Stimulated activated CD8-positive, alpha-beta memory T cell treated with anti-CD3 and anti-CD28 coated beads, Interleukin-15, amount 100 ng/mL, for 24 hours (primary cell): Measurements from ENCODE around the gene DOK6.

ENCODE experiments used
- DNase-seq: peaks from one replicate; pipeline ENCODE4 v3.0.0-alpha.2; 2020; ENCODE audit warnings: low read depth

Gene DOK6

DNA sequence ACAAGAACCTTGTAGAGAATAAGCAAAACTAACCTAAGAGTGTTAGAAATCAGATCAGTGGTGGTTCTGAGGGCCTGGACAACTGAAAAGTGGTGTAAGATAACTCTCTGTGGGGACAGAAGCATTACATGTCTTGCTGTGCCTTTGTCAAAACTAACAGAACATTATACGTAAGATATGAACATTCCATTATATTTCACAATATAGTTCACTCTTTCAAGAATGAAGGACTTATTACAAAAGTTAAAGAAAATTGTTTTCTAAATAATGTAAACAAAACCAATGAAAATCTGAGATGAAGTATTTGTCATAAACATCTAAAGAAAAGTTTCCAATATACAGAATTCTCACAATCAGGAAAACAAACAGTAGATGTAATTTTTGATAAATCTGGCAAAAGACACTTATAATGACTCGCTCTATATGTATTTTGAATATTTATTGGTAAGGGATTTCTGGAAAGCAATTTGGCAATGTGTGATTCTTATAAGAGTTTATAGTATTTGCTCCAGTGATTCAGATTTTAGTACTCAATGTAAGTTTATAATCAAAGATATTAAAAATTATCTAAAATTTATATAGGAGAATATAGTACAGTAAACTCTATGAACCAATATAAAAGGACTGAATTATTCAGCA, 288.6 kb downstream of the DOK6 start:
- DNase-seq, result no peak

DNA sequence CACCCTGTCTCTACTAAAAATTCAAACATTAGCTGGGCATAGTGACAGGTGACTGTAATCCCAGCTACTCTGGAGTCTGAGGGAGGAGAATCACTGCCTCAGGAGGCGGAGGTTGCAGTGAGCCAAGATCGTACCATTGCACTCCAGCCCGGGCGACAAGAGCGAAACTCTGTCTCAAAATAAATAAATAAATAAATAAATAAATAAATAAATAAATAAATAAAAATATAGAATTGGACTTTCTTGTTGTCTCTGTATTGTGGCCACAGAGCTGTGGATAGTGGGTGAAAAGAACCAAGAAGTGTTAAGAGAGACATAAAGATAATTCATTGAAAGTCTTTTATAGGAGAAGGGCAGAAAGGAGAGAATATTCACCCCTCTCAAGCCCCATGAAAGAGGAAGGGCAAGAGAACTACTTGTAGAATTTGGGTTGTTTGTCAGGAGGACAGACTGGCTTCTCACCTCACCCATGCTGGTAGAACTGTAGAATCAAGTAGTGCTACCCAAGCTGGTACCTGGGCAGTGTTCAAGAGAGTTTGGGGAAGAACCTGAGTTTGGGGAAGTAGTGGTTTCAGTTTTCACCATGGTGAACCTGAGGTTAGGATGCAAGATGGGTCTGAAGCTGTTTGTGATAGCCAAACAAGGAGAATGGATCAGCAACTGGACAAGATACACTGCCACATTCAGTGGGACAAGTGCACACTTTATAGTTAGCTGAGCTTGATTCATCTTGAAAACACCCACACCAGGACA, 290.5 kb downstream of the DOK6 start:
- DNase-seq, result no peak

DNA sequence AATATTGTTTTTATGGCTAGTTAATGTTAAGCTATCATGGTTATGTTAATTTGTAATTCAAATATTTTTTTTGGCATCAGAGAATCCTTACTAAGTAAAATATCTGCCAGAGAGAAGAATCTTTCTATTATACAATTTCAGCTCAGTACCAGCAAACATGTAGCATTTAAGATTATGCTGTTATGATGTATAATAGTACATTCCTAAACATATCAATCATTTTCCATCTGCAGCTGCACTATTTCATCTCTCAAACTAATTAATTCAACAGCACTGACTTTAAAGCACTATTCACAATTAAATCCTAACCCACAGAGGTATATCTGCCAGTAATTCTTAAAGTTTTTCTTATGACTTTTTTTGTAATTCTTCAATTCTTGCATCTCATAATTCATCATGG, 296.4 kb downstream of the DOK6 start:
- DNase-seq, result no peak

DNA sequence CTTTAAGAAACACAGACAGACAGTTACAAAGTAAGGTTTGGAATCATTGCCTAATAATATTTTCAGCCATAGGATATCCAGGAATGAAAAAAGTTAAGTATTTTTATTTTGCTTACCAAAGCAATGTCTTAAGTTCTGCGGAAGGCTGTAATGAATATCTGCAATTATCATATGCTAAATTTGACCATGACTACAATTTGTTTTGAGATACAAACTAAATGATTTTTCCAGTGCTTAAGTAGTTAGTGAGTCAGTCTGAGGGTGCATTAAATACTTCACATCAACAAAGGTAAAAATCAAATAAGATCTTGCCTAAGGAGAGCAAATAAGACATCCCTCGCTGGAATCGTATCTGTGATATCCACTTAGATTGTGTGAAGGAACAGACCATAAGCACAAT, 297.0 kb downstream of the DOK6 start:
- no peak for DNase-seq

DNA sequence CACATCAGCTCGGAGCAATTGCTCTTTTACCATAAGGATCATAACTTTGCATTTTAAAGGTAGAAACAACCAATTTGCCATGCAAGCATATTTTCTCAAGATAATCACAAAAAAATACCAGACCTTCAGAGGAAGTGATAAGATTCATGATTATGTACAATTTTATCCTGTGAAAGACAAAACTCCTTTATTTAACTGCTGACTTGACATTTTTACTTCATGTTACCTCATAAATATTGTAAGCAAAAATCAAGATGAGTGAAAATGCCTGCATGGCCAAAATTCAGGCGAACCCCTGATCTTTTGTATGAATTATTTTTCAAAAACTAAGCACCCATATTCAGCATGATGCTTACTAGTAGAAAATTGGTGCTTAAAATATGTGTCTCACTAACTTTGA, 300.6 kb downstream of the DOK6 start:
- DNase-seq, result no peak

DNA sequence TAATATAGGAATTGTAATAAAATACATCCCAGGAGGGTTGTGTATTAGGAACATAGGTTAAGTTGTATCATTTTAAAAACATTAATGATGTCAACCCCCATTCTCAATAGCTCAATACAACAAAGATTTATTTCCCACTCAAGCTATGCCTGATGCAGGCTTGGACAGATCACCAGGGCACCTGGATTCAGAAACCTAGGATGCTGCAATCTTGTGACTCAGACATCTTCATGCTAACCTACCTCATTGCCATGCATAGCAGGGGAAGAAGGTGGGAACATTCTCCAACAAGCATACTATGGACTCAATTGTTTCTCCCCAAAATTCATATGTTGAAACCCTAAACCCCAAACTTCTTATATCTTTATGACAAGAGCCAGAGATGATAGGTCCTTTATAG, 302.8 kb downstream of the DOK6 start:
- DNase-seq, result no peak

DNA sequence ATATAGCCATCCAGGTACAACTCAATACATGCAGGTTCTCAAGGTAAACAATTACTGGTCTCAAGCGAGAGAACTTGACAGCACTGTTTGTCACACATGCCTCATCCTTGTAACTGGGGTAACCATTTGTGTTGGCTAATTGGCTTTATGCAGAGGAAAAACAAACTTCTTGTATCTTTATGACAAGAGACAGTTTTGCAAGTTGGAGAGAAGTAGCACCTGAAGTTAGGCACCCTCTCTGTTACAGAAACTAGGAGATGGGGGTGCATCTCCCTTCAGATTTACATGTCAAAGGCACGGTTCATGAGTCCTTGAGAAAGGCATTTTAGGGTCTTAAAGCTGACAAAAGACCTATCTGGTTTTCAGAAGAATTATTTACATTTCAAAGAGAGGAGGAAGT, 305.3 kb downstream of the DOK6 start:
- DNase-seq, result no peak

DNA sequence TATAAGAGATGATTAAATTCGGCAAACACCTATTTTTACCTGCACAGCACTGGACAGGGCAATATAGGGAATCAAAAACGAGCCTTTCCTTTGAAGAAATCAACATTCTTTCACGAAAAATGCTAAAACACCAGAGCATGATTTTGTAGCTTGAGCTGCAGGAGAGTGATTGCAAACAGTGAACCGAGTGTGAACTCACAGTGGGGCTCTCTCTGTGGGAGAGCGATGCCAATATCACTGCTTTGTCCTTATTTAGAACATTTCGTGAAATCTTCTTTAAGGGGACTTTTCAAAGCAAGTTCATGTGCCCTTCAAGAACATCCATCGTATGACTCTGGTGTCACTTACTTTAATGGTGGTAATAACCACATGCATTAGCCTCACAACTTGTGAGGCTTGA, 308.2 kb downstream of the DOK6 start:
- DNase-seq, result no peak

DNA sequence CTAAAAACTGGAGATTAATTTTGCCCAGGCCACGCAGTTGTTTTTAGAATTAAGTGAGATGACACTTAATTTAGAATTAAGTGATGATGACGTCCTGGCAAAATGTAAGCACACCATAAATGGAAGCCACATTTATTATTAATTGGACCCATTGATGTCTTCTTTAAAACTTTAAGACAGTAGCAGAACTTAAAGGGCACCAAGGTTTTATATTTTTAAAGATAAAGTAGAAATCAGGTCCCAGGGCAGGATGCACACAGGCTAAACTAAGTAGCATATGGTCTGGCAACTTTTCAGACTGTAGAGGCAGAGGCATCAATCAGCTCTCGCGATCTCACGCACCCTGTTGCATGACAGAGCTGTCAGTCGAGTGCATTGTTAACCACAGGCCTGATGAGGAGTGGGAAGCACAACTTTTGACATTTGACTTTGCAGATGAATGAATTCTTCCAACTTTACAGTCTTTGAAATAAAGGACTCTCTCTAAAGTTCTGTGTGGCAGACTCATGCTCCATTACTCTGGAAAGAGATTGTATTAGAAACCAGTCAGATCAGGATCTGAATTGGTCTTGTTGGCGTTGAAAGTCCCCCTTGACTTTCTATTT, 314.6 kb downstream of the DOK6 start:
- DNase-seq, result no peak

DNA sequence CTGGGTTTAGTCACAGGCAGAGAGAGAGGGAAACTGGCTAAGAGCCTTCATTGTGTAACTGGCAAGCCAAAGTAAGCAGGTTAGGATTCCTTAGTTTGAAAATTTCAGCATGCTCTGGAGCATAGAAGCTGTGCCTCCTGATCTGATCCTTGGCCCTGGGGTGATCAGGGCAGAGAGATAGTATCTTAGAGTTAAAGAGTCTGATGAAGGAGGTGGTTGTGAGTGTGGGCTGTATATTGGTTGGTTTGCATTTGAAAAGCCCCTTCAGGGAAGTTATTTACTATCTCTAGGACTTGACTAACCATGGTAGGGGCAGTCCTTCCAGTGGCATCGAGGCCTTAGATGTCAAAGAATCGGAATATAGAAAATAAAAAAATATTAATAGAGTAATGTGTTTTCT, 316.9 kb downstream of the DOK6 start:
- DNase-seq, result no peak

DNA sequence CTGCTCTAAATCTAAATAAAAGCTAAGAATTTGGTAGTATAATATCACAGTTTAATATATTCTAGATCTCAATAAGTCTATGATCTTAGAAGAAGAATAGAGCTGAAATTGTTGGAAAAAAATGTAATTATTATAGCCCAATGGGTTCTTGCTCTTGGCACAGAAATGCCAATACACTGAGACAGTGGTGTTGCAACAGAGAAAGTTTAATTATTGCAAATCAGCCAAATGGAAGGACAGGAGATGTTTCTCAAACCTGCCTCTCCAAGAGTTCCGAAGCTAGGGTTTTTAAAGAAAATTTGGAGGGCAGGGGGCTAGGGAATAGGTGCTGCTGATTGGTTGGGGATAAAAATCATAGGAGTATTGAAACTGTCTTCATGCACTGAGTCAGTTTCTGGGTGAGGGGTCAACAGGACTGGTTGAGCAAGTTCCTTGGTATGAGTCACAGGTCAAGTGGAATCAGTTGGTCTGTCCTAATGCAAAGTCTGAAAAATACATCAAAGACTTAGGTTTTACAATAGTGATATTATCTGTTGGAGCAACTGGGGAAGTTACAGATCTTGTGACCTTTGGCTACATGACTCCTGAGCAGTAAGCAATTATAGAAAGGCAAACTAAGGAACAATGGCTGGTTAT, 318.3 kb downstream of the DOK6 start:
- DNase-seq, result no peak

DNA sequence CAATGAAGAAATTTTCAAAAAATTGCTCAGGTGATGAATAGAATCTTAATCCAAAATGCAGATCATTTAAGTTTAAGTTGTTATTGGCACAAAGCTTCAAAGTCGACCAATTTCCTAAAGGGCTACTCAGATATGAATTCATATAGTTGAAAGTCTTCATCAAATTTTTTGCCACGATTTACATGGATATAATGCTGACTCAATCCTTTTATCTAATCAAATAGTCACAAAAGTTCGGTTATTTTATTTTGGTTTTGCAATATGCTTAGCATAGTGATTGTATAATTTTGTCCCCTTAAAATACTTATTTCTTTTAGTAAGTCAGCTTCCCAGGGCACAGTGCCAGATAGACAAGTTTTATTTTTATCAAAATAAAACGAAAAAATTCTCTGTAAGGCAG, 319.7 kb downstream of the DOK6 start:
- no peak for DNase-seq

DNA sequence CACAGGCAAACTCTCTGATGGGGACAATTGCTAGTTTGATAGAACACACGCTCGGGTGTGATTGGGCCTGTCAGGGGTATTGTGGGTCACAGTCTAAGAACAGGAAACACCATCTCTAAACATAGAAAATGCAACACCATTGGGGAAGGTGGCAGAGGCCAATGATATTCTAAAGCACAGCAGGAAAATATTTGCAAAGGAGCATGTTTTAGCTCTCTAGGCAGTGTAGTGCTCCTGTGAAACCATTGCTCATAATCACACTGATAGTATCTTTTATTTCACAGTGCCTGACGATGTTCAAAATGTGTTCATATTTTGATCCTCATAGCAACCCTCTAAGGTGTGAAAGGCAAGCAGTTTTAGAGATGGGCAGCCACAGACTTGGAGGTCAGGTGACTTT, 322.7 kb downstream of the DOK6 start:
- no peak for DNase-seq

DNA sequence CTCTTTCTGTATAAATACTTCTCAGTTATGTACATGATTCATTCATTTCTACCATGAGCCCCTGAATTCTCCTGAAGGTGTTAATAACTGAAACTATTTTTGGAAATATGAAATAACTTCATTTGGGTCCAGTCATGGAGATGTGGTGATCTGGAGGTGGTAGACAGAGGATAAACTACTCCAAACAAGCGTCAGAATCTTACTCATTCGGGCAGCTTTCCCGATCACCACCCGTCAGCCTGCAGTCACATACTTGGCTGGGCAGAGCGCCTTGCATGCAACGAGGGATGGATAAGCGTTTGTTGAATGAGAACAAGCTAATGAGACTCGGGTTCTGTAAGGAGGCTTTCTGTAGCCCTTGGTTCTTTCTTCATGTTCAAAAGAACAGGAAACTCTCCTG, 324.3 kb downstream of the DOK6 start:
- DNase-seq, result no peak

DNA sequence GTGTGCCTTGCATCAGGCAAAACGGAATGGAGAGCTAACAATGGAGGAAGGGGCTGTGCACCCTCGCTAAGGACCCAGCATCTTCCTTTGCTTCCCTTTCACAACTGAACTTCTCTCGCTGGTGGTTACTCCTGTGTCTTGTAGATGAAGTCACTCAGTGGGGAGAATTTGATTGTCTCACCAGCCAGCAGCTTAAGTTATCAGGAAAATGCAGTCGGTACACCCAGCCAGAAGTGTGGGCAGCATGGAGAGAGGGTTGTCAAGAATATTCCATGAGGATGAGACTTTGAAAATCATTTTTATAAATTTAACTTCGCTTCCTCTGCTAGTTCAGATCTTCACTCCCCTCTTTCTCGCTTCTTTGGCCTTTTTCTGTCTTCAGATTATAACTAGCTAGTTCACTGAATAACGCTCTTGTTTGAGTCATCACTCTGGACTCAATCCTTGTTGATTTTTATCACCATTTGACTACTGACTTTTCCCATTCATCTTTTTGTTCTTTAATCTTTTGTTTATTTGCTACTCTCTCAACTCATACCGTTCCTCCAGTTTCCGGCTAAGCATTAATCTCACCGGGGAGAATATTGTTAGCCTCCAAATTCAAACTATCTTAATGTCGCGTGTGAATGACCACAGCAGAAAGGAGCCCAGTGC, 325.3 kb downstream of the DOK6 start:
- no peak for DNase-seq

DNA sequence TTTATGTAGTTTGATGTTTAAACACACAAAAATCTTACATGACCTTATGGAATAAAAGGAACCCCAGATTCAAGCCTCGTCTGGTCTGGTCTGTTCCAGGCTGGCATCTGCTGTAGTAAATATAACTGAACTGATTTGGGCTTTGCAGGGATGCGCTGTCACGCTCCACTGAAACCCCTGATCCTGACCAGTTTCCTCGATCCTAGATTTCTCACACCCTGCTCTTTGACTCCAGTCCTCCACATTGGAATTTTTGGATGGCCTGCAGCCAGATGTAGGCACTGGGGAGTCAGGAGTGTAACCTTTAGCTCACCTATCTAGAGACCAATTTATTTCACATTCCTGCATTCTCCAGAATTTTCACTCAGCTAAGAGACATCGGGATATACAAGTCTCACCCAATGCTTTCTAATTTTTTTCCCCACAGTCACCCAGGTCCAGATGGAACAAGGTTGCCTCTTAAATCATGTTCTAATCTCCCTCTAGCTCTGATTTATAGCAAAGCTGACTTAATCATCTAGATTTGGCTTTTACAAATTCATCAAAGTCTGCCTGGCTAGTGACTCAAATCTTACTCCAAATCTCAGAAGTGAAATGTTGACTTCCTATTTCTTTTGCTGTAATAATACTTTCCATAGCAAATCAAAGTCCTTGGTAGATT, 327.4 kb downstream of the DOK6 start:
- no peak for DNase-seq

DNA sequence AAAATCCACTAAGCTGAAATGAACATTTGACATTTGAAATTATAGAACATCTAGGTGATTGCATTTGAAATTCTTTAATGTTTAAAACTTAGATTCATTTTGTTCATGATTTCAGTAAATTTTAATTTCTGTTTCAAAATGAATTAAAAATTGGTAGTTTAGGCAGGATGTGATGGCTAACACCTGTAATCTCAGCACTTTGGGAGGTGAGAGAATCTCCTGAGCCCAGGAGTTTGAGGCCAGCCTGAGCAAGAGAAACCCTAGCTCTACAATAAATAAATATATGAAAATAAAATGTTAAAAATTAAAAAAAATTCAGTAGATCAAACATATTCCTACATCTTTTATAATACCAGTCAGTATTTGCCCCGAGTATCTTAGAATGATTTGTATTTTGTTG, 330.0 kb downstream of the DOK6 start:
- DNase-seq, result no peak

DNA sequence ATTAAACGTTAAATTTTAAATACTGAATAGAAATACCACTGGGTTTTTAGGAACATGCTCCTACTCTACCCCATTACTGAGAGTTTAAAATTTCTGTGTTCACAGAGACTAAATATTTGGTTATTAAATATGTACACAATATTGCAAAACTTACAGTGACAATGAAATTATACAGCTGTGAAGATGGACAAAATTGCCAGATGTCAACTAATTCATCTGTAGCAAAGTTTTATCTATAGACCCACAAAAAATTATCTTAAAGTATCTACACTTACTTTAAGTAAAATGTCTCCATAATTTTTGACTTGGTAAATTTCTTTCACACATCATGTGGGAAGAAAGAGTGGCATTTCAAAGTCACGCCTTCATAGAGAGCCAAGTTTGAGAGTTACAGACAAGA, 333.8 kb downstream of the DOK6 start:
- DNase-seq, result no peak

DNA sequence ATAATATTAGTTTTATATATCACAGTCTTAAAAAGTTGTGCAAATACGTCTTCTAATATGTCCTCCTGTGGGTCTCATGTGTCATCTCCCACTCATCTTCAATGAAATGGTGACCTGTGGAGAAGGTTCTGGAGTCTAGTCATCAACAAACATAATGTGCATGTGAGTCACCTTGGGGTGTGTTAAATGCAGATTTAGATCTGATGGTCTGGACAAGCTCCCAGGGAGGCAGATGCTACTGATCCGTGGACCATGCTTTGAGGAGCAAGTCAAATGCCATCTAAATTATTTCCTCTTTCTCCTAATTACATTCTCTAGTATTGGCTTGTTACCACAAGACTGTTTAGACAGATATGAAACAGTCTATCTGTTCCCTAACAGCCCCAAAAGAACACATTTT, 336.0 kb downstream of the DOK6 start:
- no peak for DNase-seq

DNA sequence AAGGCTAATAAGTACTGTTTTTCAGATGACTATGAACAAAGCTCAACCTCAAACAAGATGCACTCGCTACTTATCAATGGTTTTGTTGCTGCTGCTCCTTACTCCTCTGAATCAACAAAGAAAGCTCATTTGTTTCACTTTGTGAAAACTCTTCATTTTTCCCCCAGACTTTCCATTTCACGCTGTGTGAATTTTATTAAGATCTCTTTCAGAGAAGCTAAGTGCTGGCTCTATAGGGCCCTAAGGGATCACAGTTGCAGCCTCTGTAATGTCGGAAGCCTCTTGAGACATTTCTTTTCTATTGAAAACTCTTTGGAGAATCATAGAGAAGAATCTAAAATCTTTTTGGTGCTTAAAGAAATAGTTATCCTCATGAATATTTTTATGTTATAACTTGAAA, 337.2 kb downstream of the DOK6 start:
- no peak for DNase-seq

DNA sequence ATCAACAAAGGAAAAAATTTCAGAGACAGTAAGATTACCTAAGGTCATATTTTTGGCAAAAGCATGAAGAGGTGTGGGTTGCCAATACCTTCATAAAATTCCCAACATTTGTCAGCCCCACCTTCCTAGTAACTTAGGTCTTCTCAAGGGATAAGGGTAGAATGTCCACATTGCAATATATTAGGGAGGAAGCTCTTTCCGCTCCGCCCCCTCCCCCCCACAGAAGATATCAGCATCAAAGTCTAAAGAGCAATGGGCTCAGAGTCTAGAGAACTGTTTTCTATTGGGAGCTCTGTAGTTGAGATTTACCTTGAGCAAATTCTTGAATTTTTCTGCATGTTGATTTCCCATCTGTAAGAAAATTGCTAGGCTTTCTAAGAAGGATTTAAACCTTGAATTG, 346.7 kb downstream of the DOK6 start:
- DNase-seq, result no peak

DNA sequence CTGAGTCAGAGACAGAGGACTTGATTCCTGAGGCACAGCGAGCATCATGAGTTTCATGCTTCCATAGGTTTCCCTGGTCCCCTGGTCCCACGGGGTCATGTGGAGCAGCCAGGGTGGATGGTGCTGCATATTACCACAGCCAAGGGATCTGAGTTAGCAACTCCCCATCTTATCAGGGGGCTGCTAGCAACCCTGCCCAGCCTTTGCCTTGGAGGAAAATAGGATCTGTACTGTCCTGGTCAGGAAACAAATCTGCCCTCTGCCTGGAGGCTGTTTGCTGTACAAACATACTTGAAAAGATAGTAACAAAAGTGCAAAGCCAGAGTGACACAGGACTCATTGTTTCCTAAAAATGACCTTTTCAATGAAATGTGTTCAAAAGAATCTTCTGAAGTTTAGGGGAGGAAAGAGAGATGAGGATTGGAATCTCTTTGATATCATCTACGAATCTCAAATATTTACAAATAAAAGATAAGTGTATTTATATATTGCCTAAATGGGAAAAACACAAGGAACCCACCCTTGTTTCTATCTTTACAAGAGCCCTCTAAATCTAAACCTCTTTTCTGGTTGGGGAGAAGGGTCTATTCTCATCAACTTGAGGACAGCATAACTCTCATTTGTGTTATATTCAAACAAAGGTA, 352.2 kb downstream of the DOK6 start:
- no peak for DNase-seq
